Measurements from ENCODE around the gene ARPC5L.

- TF ChIP-seq CTCF (conservative IDR thresholded peaks at IDR 0.05): no peak
- TF ChIP-seq ZFX (IDR thresholded peaks at IDR 0.05): no peak
Measured at GRCh38 chr9:124894741-124895170, 32.8 kb downstream of the ARPC5L start.
